CD4-positive, CD25-positive, alpha-beta regulatory T cell (primary cell): ENCODE results near the gene PRAMEF15. TPM values are rescaled to one million over a fixed set of nuclear protein-coding genes. Genes with fewer than 3 reads are reported as not detected.
"Not testable (repeated sequence)": the region's sequence is repeated elsewhere in the genome, so short reads cannot be mapped to it uniquely, and the experiment has no call there.

Source experiments
- ATAC-seq, 2 donors: fragments of 150-1000 bp; cut with Tn5 transposase; one replicate each; pipeline ENCODE4 v1.10.0; 2021; ENCODE audit warnings: low read depth in 2 of 2, moderate number of reproducible peaks in 2 of 2, moderate library complexity in 1 of 2
- DNase-seq, 3 donors: peaks; one replicate each; pipeline versions ENCODE4 v3.0.0 to v3.0.0-alpha.2; 2012 to 2022; ENCODE audit warnings: mixed read lengths in 1 of 3
- H3K27ac ChIP-seq: one replicate; pipeline ENCODE4 v1.7.0; 2013; ENCODE audit warnings: mild to moderate bottlenecking, low read length; ENCODE audit not compliant: insufficient read depth, poor library complexity, severe bottlenecking
- H3K27me3 ChIP-seq: one replicate; pipeline ENCODE4 v1.7.0; 2013; ENCODE audit warnings: low read length; ENCODE audit not compliant: control insufficient read depth, insufficient read depth
- H3K36me3 ChIP-seq: one replicate; pipeline ENCODE4 v1.7.0; 2013; ENCODE audit warnings: mild to moderate bottlenecking, low read length, moderate library complexity; ENCODE audit not compliant: control insufficient read depth, insufficient read depth
- H3K4me1 ChIP-seq: 2 replicates; pipeline ENCODE4 v1.7.0; 2013; ENCODE audit warnings: mild to moderate bottlenecking, low read length; ENCODE audit not compliant: insufficient read depth, control insufficient read depth, poor library complexity, severe bottlenecking
- H3K4me3 ChIP-seq: one replicate; pipeline ENCODE4 v1.7.0; 2013; ENCODE audit warnings: low read depth, mild to moderate bottlenecking, low read length, moderate library complexity
- H3K9me3 ChIP-seq, 2 experiments: 1 replicate in 1 of 2; 2 replicates in 1 of 2; pipeline ENCODE4 v1.7.0; 2013; ENCODE audit warnings: low read length in 2 of 2, mild to moderate bottlenecking in 1 of 2, moderate library complexity in 1 of 2; ENCODE audit not compliant: control insufficient read depth in 2 of 2
- H3K27ac Mint-ChIP-seq, 3 donors: one replicate each; pipeline ENCODE4 v1.8.0; 2020 to 2022; ENCODE audit warnings: mild to moderate bottlenecking in 3 of 3, mixed read lengths in 3 of 3, moderate library complexity in 2 of 3
- H3K27me3 Mint-ChIP-seq: one replicate; pipeline ENCODE4 v1.8.0; 2022; ENCODE audit warnings: mild to moderate bottlenecking, mixed read lengths
- H3K36me3 Mint-ChIP-seq: one replicate; pipeline ENCODE4 v1.8.0; 2020; ENCODE audit warnings: mixed read lengths
- H3K4me1 Mint-ChIP-seq, 4 donors: one replicate each; pipeline ENCODE4 v1.8.0; 2020 to 2022; ENCODE audit warnings: mixed read lengths in 4 of 4, mild to moderate bottlenecking in 1 of 4
- H3K4me3 Mint-ChIP-seq, 4 donors: one replicate each; pipeline ENCODE4 v1.8.0; 2020 to 2022; ENCODE audit warnings: mild to moderate bottlenecking in 4 of 4, mixed read lengths in 4 of 4, moderate library complexity in 3 of 4
- H3K9me3 Mint-ChIP-seq, 7 donors: one replicate each; pipeline ENCODE4 v1.8.0; 2020 to 2022; ENCODE audit warnings: mixed read lengths in 7 of 7, mild to moderate bottlenecking in 3 of 7, moderate library complexity in 2 of 7
- polyA plus RNA-seq, 4 donors: library from polyadenylated mRNA; unstranded; fragments of 300-500 nt; fragmentation: Illumina TruSeq; gene quantifications; one replicate each; pipeline ENCODE4 v1.2.3, GENCODE V29; 2021
- total RNA-seq: library from RNA; stranded (reverse); gene quantifications from one replicate; pipeline ENCODE4 v1.2.3, GENCODE V29; 2022

The PRAMEF15 gene
- total RNA-seq, result not detected
- polyA plus RNA-seq, result not detected

- not testable (repeated sequence) for H3K4me3 Mint-ChIP-seq
These were observed at the start of gene PRAMEF15 for GRCh38 chr1:13315281-13315680. Gene PRAMEF15, plus strand, starts transcription at chr1:13315581. Its CDS starts 2,827 bp downstream, at chr1:13318408.

GRCh38 chr1:13277016-13277415, 38.4 kb upstream of the PRAMEF15 start:
- ATAC-seq, H3K4me3 ChIP-seq, H3K4me1 Mint-ChIP-seq, H3K9me3 Mint-ChIP-seq, H3K9me3 ChIP-seq, H3K36me3 Mint-ChIP-seq, DNase-seq, H3K4me3 Mint-ChIP-seq, H3K27ac Mint-ChIP-seq, H3K4me1 ChIP-seq, H3K36me3 ChIP-seq, H3K27me3 Mint-ChIP-seq, H3K27me3 ChIP-seq, H3K27ac ChIP-seq: not testable (repeated sequence)

More at GRCh38 chr1:13315281-13315680, at the start of gene PRAMEF15:
- H3K4me3 ChIP-seq, DNase-seq, H3K27me3 ChIP-seq, H3K27ac Mint-ChIP-seq, H3K9me3 Mint-ChIP-seq, H3K36me3 ChIP-seq, H3K27ac ChIP-seq, H3K4me1 Mint-ChIP-seq, H3K27me3 Mint-ChIP-seq, H3K36me3 Mint-ChIP-seq, H3K9me3 ChIP-seq, H3K4me1 ChIP-seq, ATAC-seq: not testable (repeated sequence)

GRCh38 chr1:13279617-13280016, 35.8 kb upstream of the PRAMEF15 start:
- H3K4me3 ChIP-seq, ATAC-seq, H3K36me3 Mint-ChIP-seq, H3K27me3 Mint-ChIP-seq, H3K27me3 ChIP-seq, H3K9me3 ChIP-seq, H3K4me1 ChIP-seq, H3K4me1 Mint-ChIP-seq, H3K27ac ChIP-seq, DNase-seq, H3K9me3 Mint-ChIP-seq, H3K36me3 ChIP-seq, H3K4me3 Mint-ChIP-seq, H3K27ac Mint-ChIP-seq: not testable (repeated sequence)

- H3K27ac Mint-ChIP-seq, H3K4me3 ChIP-seq, H3K9me3 ChIP-seq, H3K36me3 ChIP-seq, H3K27me3 ChIP-seq, H3K27ac ChIP-seq, H3K9me3 Mint-ChIP-seq, H3K4me1 ChIP-seq, ATAC-seq, DNase-seq, H3K36me3 Mint-ChIP-seq, H3K4me3 Mint-ChIP-seq, H3K4me1 Mint-ChIP-seq, H3K27me3 Mint-ChIP-seq: not testable (repeated sequence)
These were observed 30.3 kb upstream of the PRAMEF15 start, which contains the start of gene PRAMEF8 for GRCh38 chr1:13285037-13285436. Gene PRAMEF8, minus strand, starts transcription at chr1:13285137. Its CDS starts 1,046 bp downstream, at chr1:13284091.

GRCh38 chr1:13289030-13289429, 26.4 kb upstream of the PRAMEF15 start:
- not testable (repeated sequence) for H3K27me3 ChIP-seq, H3K4me1 ChIP-seq, DNase-seq, ATAC-seq, H3K4me3 ChIP-seq, H3K9me3 Mint-ChIP-seq, H3K4me1 Mint-ChIP-seq, H3K27ac ChIP-seq, H3K36me3 Mint-ChIP-seq, H3K9me3 ChIP-seq, H3K36me3 ChIP-seq, H3K4me3 Mint-ChIP-seq, H3K27ac Mint-ChIP-seq, H3K27me3 Mint-ChIP-seq

GRCh38 chr1:13297216-13297931, 18.0 kb upstream of the PRAMEF15 start:
- not testable (repeated sequence) for H3K27me3 Mint-ChIP-seq, H3K4me1 Mint-ChIP-seq, H3K27me3 ChIP-seq, H3K9me3 ChIP-seq, H3K27ac ChIP-seq, H3K4me3 ChIP-seq, H3K36me3 Mint-ChIP-seq, H3K36me3 ChIP-seq, H3K4me1 ChIP-seq, ATAC-seq, H3K4me3 Mint-ChIP-seq, H3K27ac Mint-ChIP-seq, H3K9me3 Mint-ChIP-seq, DNase-seq

- not testable (repeated sequence) for DNase-seq
These were observed 16.7 kb upstream of the PRAMEF15 start for GRCh38 chr1:13298699-13299098.

GRCh38 chr1:13302197-13302596, 13.2 kb upstream of the PRAMEF15 start:
- H3K27me3 Mint-ChIP-seq, H3K4me3 Mint-ChIP-seq, H3K4me1 Mint-ChIP-seq, H3K36me3 ChIP-seq, H3K9me3 ChIP-seq, H3K4me1 ChIP-seq, H3K36me3 Mint-ChIP-seq, H3K4me3 ChIP-seq, H3K27ac Mint-ChIP-seq, H3K27ac ChIP-seq, DNase-seq, ATAC-seq, H3K9me3 Mint-ChIP-seq, H3K27me3 ChIP-seq: not testable (repeated sequence)

More at GRCh38 chr1:13298699-13299098, 16.7 kb upstream of the PRAMEF15 start:
- not testable (repeated sequence) for H3K36me3 ChIP-seq, H3K9me3 ChIP-seq, H3K9me3 Mint-ChIP-seq, H3K36me3 Mint-ChIP-seq, H3K4me1 ChIP-seq, H3K4me1 Mint-ChIP-seq, H3K4me3 ChIP-seq, H3K27me3 ChIP-seq, H3K27ac ChIP-seq, ATAC-seq, H3K27me3 Mint-ChIP-seq, H3K4me3 Mint-ChIP-seq, H3K27ac Mint-ChIP-seq
